ENCODE data around the gene DOLPP1.
"Not testable (repeated sequence)": the region's sequence is repeated elsewhere in the genome, so short reads cannot be mapped to it uniquely, and the experiment has no call there.

DOLPP1 gene

GRCh38 chr9:129113645-129114304 is 32.9 kb downstream of the DOLPP1 start:
- DNase-seq: no peak

GRCh38 chr9:129118799-129119198 is 37.9 kb downstream of the DOLPP1 start:
- DNase-seq: no peak

- DNase-seq: no peak
These were observed 40.6 kb downstream of the DOLPP1 start for GRCh38 chr9:129121483-129121882.

- DNase-seq: no peak
These were observed 41.2 kb downstream of the DOLPP1 start for GRCh38 chr9:129122133-129122532.

- not testable (repeated sequence) for DNase-seq
These were observed 42.1 kb downstream of the DOLPP1 start for GRCh38 chr9:129122976-129123375.

- no peak for DNase-seq
These were observed 43.7 kb downstream of the DOLPP1 start for GRCh38 chr9:129124506-129125069.

- DNase-seq: no peak
These were observed 44.6 kb downstream of the DOLPP1 start for GRCh38 chr9:129125478-129125877.

GRCh38 chr9:129126749-129127618 is 46.1 kb downstream of the DOLPP1 start:
- no peak for DNase-seq

- DNase-seq: no peak
These were observed 47.8 kb downstream of the DOLPP1 start for GRCh38 chr9:129128689-129129088.

- not testable (repeated sequence) for DNase-seq
These were observed 49.4 kb downstream of the DOLPP1 start for GRCh38 chr9:129130271-129130670.

GRCh38 chr9:129130791-129131190 is 49.9 kb downstream of the DOLPP1 start:
- DNase-seq: no peak

- DNase-seq: peak; percentile 94
These were observed 50.6 kb downstream of the DOLPP1 start for GRCh38 chr9:129131300-129132145.

GRCh38 chr9:129133082-129133481 is 52.2 kb downstream of the DOLPP1 start:
- DNase-seq: no peak

GRCh38 chr9:129135476-129135875 is 54.6 kb downstream of the DOLPP1 start:
- no peak for DNase-seq

- no peak for DNase-seq
These were observed 55.6 kb downstream of the DOLPP1 start for GRCh38 chr9:129136446-129137035.

GRCh38 chr9:129137292-129138143 is 56.6 kb downstream of the DOLPP1 start:
- no peak for DNase-seq

GRCh38 chr9:129138144-129138462 is 57.2 kb downstream of the DOLPP1 start:
- no peak for DNase-seq

- DNase-seq: no peak
These were observed 57.7 kb downstream of the DOLPP1 start for GRCh38 chr9:129138476-129139232.

- DNase-seq: peak; percentile 87
These were observed 58.5 kb downstream of the DOLPP1 start for GRCh38 chr9:129139233-129139992.

- DNase-seq: peak; percentile 91
These were observed 59.1 kb downstream of the DOLPP1 start for GRCh38 chr9:129139993-129140396.
